Subcutaneous adipose tissue (tissue), 4 donors: ENCODE results near the gene ALDOB. TPM values are rescaled to one million over a fixed set of nuclear protein-coding genes. Genes with fewer than 3 reads are reported as not detected.

Experiments
- total RNA-seq, 4 donors: library from RNA; depleted of rRNA; stranded (reverse); fragments of >200 nt; gene quantifications; one replicate each; pipeline ENCODE4 v1.1.0, GENCODE V29; 2016
- TF ChIP-seq, protein P1 (sequence below): fragments of 450-650 bp; IDR thresholded peaks from one replicate; pipeline ENCODE4 v1.5.1; 2016; ENCODE audit warnings: low read depth, mild to moderate bottlenecking, control low read depth, antibody characterized with exemption, moderate library complexity

The ALDOB gene
- total RNA-seq, 4 donors from 2014 or later, result not detected

DNA sequence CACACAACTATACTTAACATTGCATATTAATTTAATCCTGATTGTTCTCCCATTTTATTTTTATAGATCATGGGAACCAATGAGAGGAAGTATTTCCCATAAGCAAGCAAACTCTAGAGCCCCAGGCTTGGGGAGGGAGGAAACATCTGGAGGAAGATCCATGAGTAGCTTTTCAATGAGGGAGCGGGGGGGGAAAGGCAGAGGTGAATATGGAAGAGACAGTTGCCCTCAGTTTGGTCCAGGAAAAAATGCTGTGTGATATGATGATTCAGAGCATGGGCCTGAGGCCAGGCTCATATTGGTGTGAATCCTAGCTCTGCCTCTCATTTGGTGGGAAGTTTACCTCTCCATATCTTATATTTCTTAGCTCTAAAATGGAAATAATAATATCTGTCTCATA lies 42.2 kb upstream of the ALDOB start:
- TF ChIP-seq, protein P1, sequence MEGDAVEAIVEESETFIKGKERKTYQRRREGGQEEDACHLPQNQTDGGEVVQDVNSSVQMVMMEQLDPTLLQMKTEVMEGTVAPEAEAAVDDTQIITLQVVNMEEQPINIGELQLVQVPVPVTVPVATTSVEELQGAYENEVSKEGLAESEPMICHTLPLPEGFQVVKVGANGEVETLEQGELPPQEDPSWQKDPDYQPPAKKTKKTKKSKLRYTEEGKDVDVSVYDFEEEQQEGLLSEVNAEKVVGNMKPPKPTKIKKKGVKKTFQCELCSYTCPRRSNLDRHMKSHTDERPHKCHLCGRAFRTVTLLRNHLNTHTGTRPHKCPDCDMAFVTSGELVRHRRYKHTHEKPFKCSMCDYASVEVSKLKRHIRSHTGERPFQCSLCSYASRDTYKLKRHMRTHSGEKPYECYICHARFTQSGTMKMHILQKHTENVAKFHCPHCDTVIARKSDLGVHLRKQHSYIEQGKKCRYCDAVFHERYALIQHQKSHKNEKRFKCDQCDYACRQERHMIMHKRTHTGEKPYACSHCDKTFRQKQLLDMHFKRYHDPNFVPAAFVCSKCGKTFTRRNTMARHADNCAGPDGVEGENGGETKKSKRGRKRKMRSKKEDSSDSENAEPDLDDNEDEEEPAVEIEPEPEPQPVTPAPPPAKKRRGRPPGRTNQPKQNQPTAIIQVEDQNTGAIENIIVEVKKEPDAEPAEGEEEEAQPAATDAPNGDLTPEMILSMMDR, result no peak

DNA sequence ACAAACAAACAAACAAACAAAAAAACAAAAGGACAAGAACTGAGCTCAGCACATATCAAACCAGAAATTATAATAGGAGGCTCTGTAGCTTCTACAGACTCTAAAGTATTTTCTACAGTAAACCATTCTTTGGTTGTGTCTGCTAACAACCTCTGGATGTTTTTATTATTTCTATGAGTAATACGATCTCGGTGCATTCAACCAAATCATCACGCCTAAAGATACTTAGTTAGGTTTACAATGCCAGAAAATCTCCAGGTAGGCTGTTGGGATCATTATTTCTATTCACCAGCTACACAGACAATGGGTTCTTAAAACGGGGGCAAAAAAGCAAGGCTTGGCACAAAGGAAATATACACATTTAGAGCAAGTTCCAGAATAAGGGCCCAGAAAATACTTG lies 41.6 kb upstream of the ALDOB start:
- TF ChIP-seq, protein P1, result no peak

DNA sequence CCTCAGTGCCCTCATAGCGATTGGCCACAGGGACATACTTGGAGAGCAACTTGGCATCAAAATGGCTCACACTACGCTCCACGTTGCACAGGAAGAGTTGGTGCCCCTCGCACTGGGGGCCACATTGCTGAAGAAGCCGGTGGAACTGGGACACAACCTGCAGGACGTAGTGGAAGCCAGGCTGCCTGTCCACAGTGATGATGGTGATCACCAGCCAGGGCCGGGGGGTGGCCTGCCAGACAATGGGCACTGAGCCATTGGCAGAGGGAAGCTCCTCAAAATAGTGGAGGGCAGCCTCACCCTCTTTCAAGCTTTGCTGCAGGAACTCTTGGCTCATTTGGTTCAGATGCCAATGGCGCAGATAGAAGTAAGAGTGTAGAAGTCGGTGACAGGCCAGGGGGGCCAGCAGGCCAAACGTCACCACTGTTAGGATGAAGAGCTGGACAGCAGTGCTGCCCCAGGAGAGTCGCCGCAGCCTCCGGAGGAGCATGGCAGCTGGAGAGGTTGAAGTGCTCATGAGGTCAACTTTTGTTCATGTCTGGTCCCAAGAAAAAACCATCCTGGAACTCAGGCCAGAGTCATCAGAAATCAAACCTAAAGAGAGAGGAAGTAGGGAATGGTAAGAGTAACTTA lies 41.1 kb upstream of the ALDOB start:
- TF ChIP-seq, protein P1, result no peak

DNA sequence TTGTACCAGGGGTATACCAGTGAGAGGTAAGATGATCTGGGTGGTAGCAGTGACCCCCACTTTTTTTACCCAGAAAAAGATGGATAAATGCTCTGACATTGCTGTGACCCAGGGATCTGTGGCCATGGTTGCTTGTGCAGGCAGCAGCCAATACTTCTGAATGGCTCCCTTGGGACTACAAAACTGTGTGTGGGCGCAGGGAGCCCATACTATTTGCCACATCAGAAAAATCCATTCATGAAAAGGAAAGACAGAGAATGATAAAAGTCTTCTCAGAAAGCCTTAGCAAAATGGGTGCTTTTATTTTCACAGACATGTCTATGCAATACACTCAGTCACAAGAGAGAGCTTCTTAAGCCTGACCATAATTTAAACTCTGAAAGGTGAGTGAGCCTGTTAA lies 37.3 kb upstream of the ALDOB start:
- TF ChIP-seq, protein P1, result no peak

DNA sequence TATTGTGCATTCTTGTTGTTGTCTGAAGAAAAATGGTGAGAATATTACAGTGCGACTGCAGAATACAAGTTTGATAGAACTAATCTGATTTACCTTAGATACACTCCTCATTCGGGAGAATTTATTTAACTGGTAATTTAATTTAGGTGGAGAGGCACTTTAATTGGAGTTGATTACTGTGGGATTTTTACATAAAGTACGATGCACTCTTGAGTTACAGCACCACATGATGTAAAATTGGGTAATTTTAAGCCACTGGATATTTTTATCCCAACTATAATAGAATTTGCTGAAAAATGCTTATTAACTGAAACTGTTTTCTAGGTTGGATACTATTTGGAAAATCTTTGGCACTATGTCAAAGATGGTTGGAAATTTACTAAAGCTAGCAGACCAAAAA lies 35.4 kb upstream of the ALDOB start:
- TF ChIP-seq, protein P1, result no peak

DNA sequence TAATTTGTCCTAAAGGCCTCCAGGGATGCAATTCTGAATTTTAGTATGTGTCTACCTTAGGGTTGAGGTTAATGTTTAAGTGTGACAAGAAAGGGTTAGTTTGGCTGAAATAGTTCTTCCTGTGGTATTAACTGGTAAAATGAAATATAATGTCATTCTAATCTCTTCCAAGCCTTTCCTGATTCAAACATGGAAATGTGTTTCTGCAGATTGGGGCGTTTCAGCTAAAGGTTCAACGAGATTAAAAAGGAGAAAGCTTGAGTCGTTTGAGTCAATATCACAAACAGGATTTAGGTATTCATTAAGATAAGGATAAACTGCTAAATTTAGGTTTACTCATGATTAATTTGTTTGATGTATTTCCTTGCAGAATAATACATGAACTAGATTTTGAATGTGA lies 34.4 kb upstream of the ALDOB start:
- TF ChIP-seq, protein P1, result no peak

DNA sequence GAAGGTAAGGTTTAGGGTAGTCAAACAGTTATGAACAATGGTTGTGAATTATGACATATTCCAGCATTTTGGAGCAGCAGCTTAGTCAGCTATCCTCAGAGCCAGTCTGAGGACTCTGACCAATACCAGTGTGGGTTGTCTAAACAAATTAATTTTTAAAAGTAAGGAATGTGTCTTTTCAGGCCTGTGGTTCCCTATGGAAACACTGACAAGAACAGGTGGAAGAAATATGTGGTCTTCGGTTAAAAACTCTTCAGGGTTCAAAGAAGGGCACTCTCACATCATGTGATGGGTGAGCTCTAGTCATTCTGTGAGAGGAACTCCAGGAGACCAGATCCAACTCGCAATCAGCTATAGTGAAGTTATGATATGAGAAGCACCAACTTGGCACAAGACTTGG lies 33.5 kb upstream of the ALDOB start:
- TF ChIP-seq, protein P1, result no peak
